GM12878 (cell line): ENCODE results near the gene MBD6. TPM values are rescaled to one million over a fixed set of nuclear protein-coding genes. Genes with fewer than 3 reads are reported as not detected.

Experiments
- ATAC-seq: fragments of 200-7000 bp; cut with Tn5 transposase; 3 replicates; pipeline ENCODE4 v1.9.1; 2020; ENCODE audit warnings: mild to moderate bottlenecking, moderate library complexity
- BruUV-seq: library from RNA; stranded (reverse); fragments of 400-500 nt; replicated peaks from 2 replicates; lab custom pipeline; 2021; lab: Mats Ljungman, UMichigan
- CTCF ChIA-PET: fragments of 300-600 bp; sonication (Branson Sonifier 250); formaldehyde crosslinking; extraction: SDS; loops from one replicate; lab custom pipeline; 2021; ENCODE audit warnings: inconsistent platforms; lab: Yijun Ruan, JAX
- POLR2A ChIA-PET: fragments of 350-600 bp; formaldehyde crosslinking; extraction: SDS; loops from one replicate; lab custom pipeline; 2021; ENCODE audit warnings: inconsistent platforms; lab: Charles Lee
- RAD21 ChIA-PET: fragments of 300-600 bp; sonication (Branson Sonifier 250); formaldehyde crosslinking; loops from one replicate; lab custom pipeline; 2023; ENCODE audit warnings: antibody characterized with exemption; ENCODE audit not compliant: unreplicated experiment; lab: Charles Lee
- SMC1A ChIA-PET: fragments of 300-600 bp; sonication (Branson Sonifier 250); formaldehyde crosslinking; loops from one replicate; lab custom pipeline; 2023; ENCODE audit not compliant: unreplicated experiment, uncharacterized antibody; lab: Charles Lee
- DNase-seq: peaks from one replicate; pipeline ENCODE4 v3.0.0-alpha.2; 2011; ENCODE audit warnings: low read depth, low spot score
- FAIRE-seq: peaks from 3 replicates; lab custom pipeline; 2011; peaks lifted over from hg19 to GRCh38; lab: Jason Lieb, UNC
- H2AFZ ChIP-seq: 2 replicates; pipeline ENCODE4 v1.6.0; 2011; ENCODE audit warnings: low read depth, low read length, control low read depth; ENCODE audit not compliant: control insufficient read depth
- H3K27ac ChIP-seq: 2 replicates; pipeline ENCODE4 v1.5.1; 2011; ENCODE audit warnings: control low read depth; ENCODE audit not compliant: control insufficient read depth, insufficient read depth
- H3K27me3 ChIP-seq, 2 experiments: replicated peaks in 1 of 2; 2 replicates each; pipeline versions ENCODE4 v1.6.0 to v1.6.1; 2011; ENCODE audit warnings: low read length in 1 of 2; ENCODE audit not compliant: control insufficient read depth in 2 of 2, insufficient read depth in 2 of 2
- H3K36me3 ChIP-seq, 2 experiments: 2 replicates each; pipeline ENCODE4 v1.5.1; 2011; ENCODE audit warnings: low read length in 1 of 2; ENCODE audit not compliant: control insufficient read depth in 2 of 2, insufficient read depth in 2 of 2
- H3K4me1 ChIP-seq: 2 replicates; pipeline ENCODE4 v1.6.1; 2011; ENCODE audit warnings: mild to moderate bottlenecking, low read length, moderate library complexity, mixed read lengths; ENCODE audit not compliant: control insufficient read depth, insufficient read depth
- H3K4me2 ChIP-seq: 2 replicates; pipeline ENCODE4 v1.6.0; 2011; ENCODE audit warnings: control low read depth; ENCODE audit not compliant: control insufficient read depth, insufficient read depth
- H3K4me3 ChIP-seq: fragments of 200-600 bp; sonication (generic); 2 replicates; pipeline ENCODE4 v1.5.1; 2016
- H3K79me2 ChIP-seq: 2 replicates; pipeline ENCODE4 v1.6.0; 2011; ENCODE audit warnings: low read length; ENCODE audit not compliant: control insufficient read depth, insufficient read depth
- H3K9ac ChIP-seq: 2 replicates; pipeline ENCODE4 v1.8.0; 2011; ENCODE audit warnings: low read length, control low read depth, mixed read lengths; ENCODE audit not compliant: control insufficient read depth, insufficient read depth
- H3K9me3 ChIP-seq: replicated peaks from 3 replicates; pipeline ENCODE4 v1.5.1; 2011; ENCODE audit warnings: mild to moderate bottlenecking, low read length; ENCODE audit not compliant: control insufficient read depth, insufficient read depth
- H4K20me1 ChIP-seq: 2 replicates; pipeline ENCODE4 v1.6.0; 2011; ENCODE audit not compliant: control insufficient read depth, insufficient read depth
- CHD4 ChIP-seq: fragments of 200-600 bp; sonication (generic); IDR thresholded peaks from 2 replicates; pipeline ENCODE4 v1.6.1; 2016; ENCODE audit warnings: mild to moderate bottlenecking
- POLR2A ChIP-seq: IDR thresholded peaks from 2 replicates; pipeline ENCODE4 v1.6.1; 2011; ENCODE audit warnings: low read depth, mild to moderate bottlenecking, low read length
- SRF ChIP-seq, 2 experiments: IDR thresholded peaks; 2 replicates each; pipeline ENCODE4 v1.6.1; 2011; ENCODE audit warnings: low read depth in 2 of 2, low read length in 2 of 2, mild to moderate bottlenecking in 1 of 2, moderate library complexity in 1 of 2
- TCF3 ChIP-seq: IDR thresholded peaks from 2 replicates; pipeline ENCODE4 v1.6.1; 2012; ENCODE audit warnings: low read depth, mild to moderate bottlenecking, low read length, borderline replicate concordance; ENCODE audit not compliant: insufficient read depth
- WGBS: methylation state at CpG from one replicate; pipeline ENCODE4 v1.1.6; 2016; ENCODE audit warnings: low lambda C conversion rate; ENCODE audit not compliant: insufficient replicate concordance, insufficient coverage; ENCODE audit errors: missing lambda C conversion rate; 5-methylcytosine and 5-hydroxymethylcytosine counted together
- in situ Hi-C: fragments of 300-500 bp; cut with MboI; formaldehyde crosslinking; loops from 9 replicates; pipeline ENCODE4 v1.14.3; 2018; ENCODE audit warnings: mixed read lengths
- intact Hi-C: fragments of 100-400 bp; cut with micrococcal nuclease; formaldehyde crosslinking; loops from one replicate; pipeline ENCODE4 v1.14.2; 2022; ENCODE audit not compliant: unreplicated experiment
- polyA plus RNA-seq, 11 experiments: library from polyadenylated mRNA; depleted of rRNA in 4 of 11; unstranded in 6 of 11; stranded (reverse) in 5 of 11; fragments of >200 nt; fragmentation: Nextera tagmentation in 4 of 11; fragmentation: Illumina TruSeq in 1 of 11; extraction: Ambion mirVana in 4 of 11; extraction: Trizol in 1 of 11; gene quantifications; 1 replicate in 1 of 11; 2 replicates in 10 of 11; pipeline versions ENCODE4 v1.2.1 to v1.2.3, GENCODE V29; 2011 to 2016; ENCODE audit warnings: inconsistent platforms in 2 of 11, missing spikeins in 2 of 11, low read depth in 1 of 11
- total RNA-seq, 4 experiments: library from RNA; depleted of rRNA in 3 of 4; stranded (reverse); fragments of >200 nt in 3 of 4; fragmentation: Illumina TruSeq in 1 of 4; extraction: Trizol in 1 of 4; gene quantifications; 2 replicates each; pipeline versions ENCODE4 v1.2.1 to v1.2.3, GENCODE V29; 2013 to 2021
- TF ChIP-seq, protein P1 (sequence below): fragments of 450-650 bp; IDR thresholded peaks from 2 replicates; pipeline ENCODE4 v1.6.1; 2018; ENCODE audit warnings: mild to moderate bottlenecking, low read depth, moderate library complexity; ENCODE audit not compliant: partially characterized antibody

MBD6 gene
- total and polyA plus RNA-seq, 10 of the 15 experiments (the other 5 are each of a cell fraction or from before 2014, with no cell fraction given): 1.5 to 52.7 (median 6.8) TPM

DNA sequence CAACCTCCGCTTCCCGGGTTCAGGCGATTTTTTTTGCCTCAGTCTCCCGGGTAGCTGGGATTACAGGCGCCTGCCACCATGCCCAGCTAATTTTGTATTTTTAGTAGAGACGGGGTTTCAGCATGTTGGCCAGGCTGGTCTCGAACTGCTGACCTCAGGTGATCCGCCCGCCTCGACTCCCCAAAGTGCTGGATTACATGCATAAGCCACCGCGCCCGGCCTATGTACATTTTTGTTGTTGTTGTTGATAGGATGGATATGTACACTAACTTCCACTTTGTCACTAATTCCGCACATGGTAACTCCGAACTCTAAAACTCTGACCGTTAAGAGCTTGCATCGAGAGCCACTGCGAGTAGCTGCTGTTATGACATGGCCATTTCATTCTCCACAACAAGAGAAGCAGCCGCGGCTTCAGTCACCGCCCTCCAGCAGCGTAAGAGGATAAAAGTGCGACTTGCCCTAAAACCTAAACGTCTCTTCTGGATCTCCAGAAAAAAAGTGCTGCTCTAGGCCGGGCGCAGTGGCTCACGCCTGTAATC, 35.5 kb upstream of the MBD6 start:
- ATAC-seq (no peak), FAIRE-seq (no peak), DNase-seq (no peak)
- Histone ChIP-seq H3K4me3 (peak overlapping the region; percentile 42), H3K27me3 (no peaks in the 10 kb centered on the region), H3K9me3 (no peaks in the 10 kb centered on the region), H2AFZ (peak overlapping the region; percentile 49), H3K36me3 (peaks cover 6 to 13% of the 10 kb centered on the region in 2 experiments; a peak in 3 of 4 replicates), H3K9ac (no peak overlapping the region), H3K27ac (no peak overlapping the region), H4K20me1 (no peaks in the 10 kb centered on the region), H3K4me1 (peaks cover 6% of the 10 kb centered on the region), H3K79me2 (peaks cover 17% of the 10 kb centered on the region), H3K4me2 (peak overlapping the region; percentile 54)
- TF ChIP-seq TCF3 (no peak), POLR2A (no peak), CHD4 (0 out of 2 replicates have a peak, but pooled peaks have one; percentile 66)
- BruUV-seq: no TSS peak
- RAD21 ChIA-PET: interaction anchor here (1.2 kb wide), 1 partner anchor 11 kb away, joined by 3 read pairs; no protein-coding TSS in a partner anchor
- 88% methylated on average over 27 of the region's 27 CpGs for WGBS
- in situ Hi-C loops: no loop called here
- SMC1A ChIA-PET: interaction anchor here (2.0 kb wide), 1 partner anchor 29 kb away, joined by 8 read pairs; the partner anchor contains the start of gene GLI1
- POLR2A ChIA-PET: interaction anchor here (1.2 to 1.9 kb wide), 4 partner anchors 12 to 37 kb away, joined by 3 to 6 read pairs (median 4); no protein-coding TSS in a partner anchor
- intact Hi-C loops: no loop called here
- CTCF ChIA-PET: interaction anchor here (0.5 to 2.7 kb wide), 6 partner anchors 10 to 205 kb away, joined by 3 to 13 read pairs (median 4); no protein-coding TSS in a partner anchor

DNA sequence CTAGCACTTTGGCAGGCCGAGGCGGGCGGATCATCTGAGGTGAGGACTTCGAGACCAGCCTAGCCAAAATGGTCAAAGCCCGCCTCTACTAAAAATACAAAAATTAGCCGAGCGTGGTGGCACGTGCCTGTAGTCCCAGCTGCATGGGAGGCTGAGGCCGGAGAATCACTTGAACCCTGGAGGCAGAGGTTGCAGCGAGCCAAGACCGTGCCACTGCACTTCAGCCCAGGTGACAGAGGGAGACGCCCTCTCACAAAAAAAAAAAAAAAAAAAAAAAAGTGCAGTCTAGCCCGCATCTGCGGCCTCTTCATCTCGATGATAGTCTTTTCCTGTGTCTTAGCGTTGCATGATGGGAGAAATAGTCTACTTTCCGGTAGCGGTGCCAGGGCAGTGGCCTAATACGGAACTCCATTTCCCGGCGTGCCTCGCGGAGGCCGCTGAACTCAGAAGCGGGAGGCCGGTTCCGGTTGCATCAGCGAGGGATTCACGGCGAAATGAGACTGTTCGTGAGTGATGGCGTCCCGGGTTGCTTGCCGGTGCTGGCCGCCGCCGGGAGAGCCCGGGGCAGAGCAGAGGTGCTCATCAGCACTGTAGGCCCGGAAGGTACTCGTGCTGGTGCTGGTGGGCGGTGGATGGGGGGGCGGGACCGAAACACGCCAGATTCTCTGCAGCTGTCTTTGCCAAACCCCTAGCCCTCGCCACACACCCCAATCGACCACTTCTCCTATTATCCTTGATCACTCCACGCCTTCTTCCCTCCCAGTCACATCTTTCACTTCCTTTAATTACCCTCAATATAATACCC, 34.8 kb upstream of the MBD6 start, which contains the start of gene MARS1:
Gene MARS1, plus strand, starts transcription at position 472 of the 805 bp plus-strand sequence. Its CDS starts 23 bp downstream, at position 495.
- Histone ChIP-seq H3K9ac (peak within 1 kb of the TSS; percentile 74), H3K27me3 (no peaks in the 10 kb centered on the region), H3K4me2 (peak within 1 kb of the TSS; percentile 58), H3K27ac (peak within 1 kb of the TSS; percentile 76), H3K9me3 (no peaks in the 10 kb centered on the region), H3K36me3 (peaks cover 6 to 16% of the 10 kb centered on the region in 2 experiments), H3K79me2 (peaks cover 17% of the 10 kb centered on the region), H2AFZ (peak within 1 kb of the TSS; percentile 49), H4K20me1 (no peaks in the 10 kb centered on the region), H3K4me3 (peak within 1 kb of the TSS; percentile 97), H3K4me1 (peaks cover 6% of the 10 kb centered on the region)
- ChIA-PET SMC1A (interaction anchor here (2.0 kb wide), 1 partner anchor 29 kb away, joined by 8 read pairs; the partner anchor contains the start of gene GLI1), RAD21 (interaction anchor here (0.6 to 1.2 kb wide), 2 partner anchors 11 to 36 kb away, joined by 3 read pairs; no protein-coding TSS in a partner anchor), POLR2A (interaction anchor here (1.2 to 1.6 kb wide), 3 partner anchors 25 to 36 kb away, joined by 3 to 6 read pairs (median 5); partner anchors contain the start of gene DDIT3), CTCF (interaction anchor here (0.5 to 2.7 kb wide), 4 partner anchors 11 to 108 kb away, joined by 3 to 13 read pairs (median 6); no protein-coding TSS in a partner anchor)
- BruUV-seq: no TSS peak
- intact Hi-C loops (no loop called here), in situ Hi-C loops (no loop called here)
- peak; percentile 96 for FAIRE-seq
- peak; percentile 95 for DNase-seq
- ATAC-seq: peak; percentile 99
- WGBS: 7% methylated on average over 41 of the region's 47 CpGs
- TF ChIP-seq, protein P1, sequence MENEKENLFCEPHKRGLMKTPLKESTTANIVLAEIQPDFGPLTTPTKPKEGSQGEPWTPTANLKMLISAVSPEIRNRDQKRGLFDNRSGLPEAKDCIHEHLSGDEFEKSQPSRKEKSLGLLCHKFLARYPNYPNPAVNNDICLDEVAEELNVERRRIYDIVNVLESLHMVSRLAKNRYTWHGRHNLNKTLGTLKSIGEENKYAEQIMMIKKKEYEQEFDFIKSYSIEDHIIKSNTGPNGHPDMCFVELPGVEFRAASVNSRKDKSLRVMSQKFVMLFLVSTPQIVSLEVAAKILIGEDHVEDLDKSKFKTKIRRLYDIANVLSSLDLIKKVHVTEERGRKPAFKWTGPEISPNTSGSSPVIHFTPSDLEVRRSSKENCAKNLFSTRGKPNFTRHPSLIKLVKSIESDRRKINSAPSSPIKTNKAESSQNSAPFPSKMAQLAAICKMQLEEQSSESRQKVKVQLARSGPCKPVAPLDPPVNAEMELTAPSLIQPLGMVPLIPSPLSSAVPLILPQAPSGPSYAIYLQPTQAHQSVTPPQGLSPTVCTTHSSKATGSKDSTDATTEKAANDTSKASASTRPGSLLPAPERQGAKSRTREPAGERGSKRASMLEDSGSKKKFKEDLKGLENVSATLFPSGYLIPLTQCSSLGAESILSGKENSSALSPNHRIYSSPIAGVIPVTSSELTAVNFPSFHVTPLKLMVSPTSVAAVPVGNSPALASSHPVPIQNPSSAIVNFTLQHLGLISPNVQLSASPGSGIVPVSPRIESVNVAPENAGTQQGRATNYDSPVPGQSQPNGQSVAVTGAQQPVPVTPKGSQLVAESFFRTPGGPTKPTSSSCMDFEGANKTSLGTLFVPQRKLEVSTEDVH: peak; percentile 78
- TF ChIP-seq SRF (IDR thresholded peaks at IDR 0.05; ENCODE audit: low read depth in 2 of 2, low read length in 2 of 2): peak; percentile 41 to 51; a peak in 1 of 4 replicates
